ENCODE data around the gene UPF1.

DNA sequence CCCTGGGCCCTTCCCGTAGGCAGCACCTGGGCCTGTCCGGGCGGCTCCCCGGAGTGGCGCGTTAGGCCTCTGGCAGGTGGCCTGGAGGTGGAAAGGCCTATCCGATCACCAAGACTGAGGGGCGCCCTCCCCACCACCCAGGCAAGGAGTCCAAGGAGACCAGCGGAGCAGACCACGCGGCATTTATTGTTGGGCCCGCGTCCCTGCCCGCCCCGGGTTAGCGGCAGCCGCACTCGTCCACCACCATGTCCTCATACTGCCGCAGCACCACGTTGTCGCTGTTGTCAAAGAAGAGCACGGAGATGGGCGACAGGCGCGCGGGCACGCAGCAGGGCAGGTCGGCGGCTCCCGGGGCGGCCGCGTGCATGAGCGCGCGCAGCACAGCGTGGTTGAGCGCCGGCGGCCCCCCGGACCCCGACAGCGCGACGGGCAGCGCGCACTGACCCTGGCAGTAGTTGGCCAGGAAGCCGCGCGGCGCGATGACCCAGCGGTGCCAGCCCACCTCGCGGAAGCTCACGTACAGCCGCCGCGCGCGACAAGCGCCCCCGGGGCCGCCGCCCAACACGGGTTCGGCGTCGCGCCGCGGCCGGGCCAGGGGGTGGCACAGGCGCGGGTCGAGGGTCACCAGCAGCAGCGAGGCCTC is 36.7 kb downstream of the UPF1 start:
- TF ChIP-seq, protein P1, sequence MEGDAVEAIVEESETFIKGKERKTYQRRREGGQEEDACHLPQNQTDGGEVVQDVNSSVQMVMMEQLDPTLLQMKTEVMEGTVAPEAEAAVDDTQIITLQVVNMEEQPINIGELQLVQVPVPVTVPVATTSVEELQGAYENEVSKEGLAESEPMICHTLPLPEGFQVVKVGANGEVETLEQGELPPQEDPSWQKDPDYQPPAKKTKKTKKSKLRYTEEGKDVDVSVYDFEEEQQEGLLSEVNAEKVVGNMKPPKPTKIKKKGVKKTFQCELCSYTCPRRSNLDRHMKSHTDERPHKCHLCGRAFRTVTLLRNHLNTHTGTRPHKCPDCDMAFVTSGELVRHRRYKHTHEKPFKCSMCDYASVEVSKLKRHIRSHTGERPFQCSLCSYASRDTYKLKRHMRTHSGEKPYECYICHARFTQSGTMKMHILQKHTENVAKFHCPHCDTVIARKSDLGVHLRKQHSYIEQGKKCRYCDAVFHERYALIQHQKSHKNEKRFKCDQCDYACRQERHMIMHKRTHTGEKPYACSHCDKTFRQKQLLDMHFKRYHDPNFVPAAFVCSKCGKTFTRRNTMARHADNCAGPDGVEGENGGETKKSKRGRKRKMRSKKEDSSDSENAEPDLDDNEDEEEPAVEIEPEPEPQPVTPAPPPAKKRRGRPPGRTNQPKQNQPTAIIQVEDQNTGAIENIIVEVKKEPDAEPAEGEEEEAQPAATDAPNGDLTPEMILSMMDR (IDR thresholded peaks at IDR 0.05) = no peak
- TF ChIP-seq POLR2AphosphoS5 (IDR thresholded peaks at IDR 0.05) (no peak), EP300 (IDR thresholded peaks at IDR 0.05) (no peak)
